GM19324 (cell line): ENCODE results near the gene KRTDAP.

Source experiments
- ATAC-seq: cut with Tn5 transposase; IDR thresholded peaks from one replicate; pipeline ENCODE4 v1.9.1; 2021; ENCODE audit warnings: mild to moderate bottlenecking, moderate library complexity; ENCODE audit not compliant: unreplicated experiment, low FRiP score

KRTDAP gene

DNA sequence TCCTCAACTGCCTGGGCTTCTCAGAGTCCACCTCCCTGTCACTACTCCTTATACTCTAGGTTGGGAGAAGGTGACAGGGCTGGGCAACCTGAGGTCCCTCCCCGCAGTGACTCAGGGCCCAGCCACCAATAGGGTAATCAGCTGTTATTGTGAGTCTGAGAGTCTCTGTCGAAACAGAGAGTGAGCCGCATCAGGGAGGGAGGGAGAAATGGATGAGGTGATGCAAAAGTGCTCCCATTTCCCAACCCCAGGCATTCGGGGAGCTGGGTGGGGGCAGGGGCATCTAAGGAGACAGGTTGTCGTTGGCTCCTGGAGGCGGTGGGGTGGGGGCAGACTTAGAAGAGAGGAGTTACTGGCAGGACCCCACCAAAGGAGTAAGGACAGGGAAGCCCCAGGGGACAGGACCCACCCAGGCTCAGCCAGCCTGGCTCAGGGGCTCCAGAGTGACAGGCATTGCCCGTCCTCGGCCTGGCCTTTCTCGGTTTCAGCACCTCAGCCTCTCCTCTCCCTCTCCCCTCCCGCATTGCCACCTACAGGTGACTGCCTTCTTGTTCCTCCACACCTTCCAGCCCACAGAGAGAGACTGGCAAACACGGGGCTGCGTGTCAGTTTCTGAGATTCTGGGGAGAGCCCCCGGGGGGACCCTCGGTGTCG lies 23.5 kb upstream of the KRTDAP start, which contains the start of gene DMKN:
Gene DMKN (minus strand): TSS at position 22 of the 654 bp plus-strand sequence. CDS start 174 bp downstream, outside the sequence.
- ATAC-seq = no peak

DNA sequence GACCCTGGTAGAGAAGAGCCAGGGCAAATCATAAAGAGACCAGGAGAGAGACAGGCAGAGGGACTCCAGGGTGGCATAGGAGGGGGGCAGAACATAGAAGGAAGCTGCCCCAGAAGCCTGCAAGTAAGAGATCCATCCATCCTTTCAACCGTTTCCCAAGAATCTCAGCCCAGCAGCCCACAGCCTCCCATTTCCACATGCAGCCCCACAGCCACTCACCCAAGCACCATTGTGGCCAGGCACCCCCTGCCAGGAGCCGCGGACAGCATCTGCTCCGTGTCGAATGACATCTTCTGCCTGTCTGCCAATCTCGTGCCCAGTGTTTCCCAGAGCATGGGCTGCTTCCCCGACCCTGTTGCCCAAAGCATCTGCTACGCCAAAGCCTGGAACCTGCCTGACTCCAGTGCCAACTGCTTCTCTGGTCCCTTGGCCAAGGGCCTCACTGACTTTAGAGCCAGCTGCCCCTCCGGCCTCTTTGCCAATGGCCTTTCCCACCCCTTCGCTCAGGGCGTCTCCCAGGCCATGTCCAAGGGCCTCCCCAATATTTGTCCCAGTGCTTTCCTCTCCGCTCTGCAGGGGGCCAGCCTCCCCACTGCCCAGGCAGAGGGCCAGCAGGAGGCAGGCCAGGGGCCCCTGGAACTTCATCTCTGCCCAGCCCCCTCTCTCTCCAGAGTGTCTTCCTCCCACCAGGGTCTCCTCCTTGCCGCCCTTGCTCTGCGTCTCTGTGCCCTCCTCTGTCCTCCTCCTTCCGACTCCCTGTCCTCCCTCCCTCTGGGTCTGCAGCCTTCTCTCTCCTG lies 22.8 kb upstream of the KRTDAP start:
- ATAC-seq = no peak

DNA sequence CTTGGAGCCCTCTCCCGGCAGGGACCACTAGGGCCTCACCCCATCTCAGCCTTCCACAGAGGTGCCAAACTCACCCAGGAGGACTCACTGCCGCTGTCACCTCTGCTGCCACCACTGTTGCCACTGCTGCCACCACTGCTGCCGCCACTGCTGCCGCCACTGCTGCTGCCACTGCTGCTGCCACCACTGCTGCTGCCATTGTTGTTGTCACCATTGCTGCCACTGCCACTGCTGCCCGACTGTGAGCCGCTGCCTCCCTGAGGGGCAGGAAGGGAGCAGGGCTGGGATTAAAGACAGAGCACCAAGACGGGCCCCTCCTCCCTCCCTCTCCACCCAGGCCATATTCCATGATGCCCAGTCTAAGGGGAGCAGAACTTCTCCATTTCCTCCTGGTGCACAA lies 21.1 kb upstream of the KRTDAP start:
- ATAC-seq = no peak

DNA sequence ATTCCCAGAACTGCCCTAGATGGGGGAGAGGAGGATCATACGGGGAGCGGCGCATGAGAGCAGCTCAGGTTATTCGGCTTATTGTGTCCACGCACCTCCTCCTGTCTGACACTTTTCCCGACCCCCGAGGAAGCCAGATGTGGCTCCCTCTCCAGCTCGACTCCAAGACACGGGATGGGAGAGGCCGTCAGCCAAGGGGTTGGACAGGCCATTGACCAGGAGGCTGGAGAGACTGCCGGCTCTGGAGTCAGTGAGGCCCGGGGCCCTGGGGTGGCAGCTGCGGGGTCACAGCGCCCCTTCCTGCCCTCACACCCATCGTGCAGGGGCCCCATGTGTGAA lies 20.3 kb upstream of the KRTDAP start:
- no peak for ATAC-seq

DNA sequence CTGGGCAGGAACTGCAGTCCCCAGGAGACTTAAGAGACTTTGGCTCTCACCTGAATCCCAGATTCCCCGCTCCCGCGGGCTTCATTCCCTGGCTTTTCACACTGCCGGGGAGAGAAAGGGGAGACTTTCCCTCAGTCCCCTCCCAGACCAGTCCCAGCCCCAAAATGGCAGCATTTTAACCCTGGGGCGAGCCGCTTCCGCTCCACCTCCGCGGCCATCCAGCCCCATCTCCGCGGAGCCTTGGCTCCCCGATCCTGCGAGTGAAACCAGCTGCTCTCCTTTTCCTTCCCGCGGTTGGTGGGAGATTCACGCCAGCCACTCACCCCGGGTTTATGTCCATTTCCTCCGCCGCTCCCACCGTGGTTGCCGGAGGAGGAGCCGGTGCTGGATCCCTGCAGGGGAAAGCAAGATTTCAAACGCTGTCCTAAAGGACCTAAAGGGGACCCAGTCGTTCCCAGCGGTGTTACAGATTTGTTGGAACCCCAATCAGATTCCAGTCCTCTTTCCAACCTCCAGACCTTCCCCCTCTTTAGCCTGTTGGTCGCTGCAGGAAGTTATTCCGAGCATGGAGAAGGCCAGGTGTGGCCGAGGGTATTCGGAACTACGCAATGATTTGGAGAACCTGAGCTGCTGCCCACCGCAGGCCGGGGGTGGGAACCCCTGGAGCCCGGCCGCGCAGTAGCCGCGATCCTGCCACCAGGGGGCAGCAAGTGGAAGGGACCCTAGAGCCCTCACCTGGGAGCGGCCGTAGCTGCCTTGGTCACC lies 19.8 kb upstream of the KRTDAP start:
- no peak for ATAC-seq

DNA sequence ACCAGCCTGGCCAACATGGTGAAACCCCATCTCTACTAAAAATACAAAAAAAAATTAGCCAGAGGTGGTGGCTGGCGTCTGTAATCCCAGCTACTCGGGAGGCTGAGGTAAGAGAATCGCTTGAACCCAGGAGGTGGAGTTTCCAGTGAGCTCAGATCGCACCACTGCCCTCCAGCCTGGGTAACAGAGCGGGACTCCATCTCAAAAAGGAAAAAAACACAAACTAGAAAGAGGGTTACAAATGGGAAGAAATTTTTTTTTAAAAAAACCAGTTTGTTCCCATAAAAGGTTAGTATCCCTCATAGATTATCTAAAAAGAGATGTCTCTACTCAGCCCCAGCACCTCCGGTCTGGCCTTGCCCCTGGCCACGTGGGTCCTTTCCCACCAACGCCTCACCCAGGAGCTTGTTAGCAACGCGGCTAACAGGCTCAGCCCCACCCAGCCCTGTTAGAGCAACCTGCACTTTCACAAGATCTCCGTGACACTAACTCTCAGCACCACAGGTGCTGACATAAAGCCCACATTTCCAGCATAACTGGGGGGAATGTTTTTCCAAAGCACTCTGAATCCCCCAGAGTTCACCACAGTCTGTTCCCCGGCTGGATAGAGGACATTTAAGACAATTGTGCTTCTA lies 18.9 kb upstream of the KRTDAP start:
- ATAC-seq = no peak

DNA sequence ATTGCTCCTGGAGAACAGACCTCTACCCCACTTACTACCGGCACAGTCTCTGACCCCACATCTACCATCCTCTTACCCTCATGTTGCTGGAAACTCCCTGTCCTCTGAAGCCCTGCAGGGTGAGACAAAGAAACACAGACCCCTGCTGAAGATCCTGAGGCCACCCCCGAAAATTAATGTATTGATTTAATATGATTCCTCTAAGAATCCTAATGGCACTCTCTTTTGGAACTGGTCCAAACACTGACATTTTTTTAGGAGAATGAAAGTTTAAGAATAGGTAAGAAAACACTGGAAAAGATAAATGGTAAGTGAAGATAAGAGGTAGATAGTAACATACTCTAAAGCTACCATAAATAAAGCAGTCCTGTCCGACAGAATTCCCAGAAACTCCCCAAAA lies 17.9 kb upstream of the KRTDAP start:
- ATAC-seq = no peak

DNA sequence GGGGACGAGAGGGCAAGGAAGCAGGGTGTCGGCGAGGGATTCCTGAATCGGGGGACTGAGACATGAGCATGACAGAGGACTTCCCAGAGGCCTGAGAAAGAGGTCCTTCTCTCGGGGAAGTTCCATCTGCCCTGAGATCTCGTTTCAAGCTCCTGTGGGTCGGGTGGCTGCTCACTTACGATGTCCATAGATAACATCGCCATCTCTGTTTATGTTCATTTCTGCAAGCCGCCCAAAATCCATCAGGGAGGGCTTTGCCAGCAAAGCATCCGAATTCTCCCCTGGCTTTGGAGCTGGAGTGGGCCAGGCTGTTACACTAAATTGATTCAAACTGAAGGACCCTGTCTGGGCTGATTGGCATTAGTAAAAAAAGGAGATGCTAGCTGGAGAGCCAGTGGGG lies 17.3 kb upstream of the KRTDAP start:
- no peak for ATAC-seq

DNA sequence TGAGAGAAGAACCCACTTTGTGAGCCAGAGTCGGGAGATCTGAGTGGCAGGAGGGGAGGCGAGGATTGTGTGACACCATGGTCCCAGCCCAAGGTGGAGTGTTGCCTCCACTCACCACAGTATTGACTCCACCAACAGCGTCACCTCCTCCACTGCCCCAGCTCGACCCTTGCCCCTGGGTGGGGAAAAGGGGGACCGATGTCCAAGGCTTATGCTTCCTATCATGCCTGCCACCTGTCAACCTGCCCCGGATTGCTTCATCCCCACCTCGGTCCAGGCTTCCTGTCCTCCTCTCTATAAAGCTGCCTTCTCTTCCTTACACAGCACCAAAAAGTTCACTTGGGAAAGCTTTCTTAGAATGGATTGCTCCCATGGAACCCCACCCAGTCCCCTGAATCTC lies 15.7 kb upstream of the KRTDAP start:
- ATAC-seq = no peak

DNA sequence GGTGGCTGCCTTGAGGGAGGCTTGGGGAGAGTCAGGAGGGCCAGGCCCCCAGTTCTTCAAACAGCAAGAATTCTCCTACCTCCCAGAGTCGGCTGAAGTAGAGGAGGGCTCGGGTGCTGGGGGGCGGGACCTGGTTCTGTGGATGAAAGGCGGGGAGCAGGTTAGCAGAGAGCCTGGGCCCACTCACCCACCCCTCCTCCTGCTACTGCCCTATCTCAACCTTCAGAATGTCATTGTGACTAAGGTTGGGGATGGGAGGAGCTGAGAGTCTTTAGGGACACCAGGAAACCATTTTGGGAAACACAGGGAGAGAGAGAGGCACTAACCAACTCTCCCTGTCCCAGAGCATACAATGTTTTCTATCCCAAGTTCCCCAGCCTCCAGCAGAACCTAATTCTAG lies 12.5 kb upstream of the KRTDAP start:
- no peak for ATAC-seq

DNA sequence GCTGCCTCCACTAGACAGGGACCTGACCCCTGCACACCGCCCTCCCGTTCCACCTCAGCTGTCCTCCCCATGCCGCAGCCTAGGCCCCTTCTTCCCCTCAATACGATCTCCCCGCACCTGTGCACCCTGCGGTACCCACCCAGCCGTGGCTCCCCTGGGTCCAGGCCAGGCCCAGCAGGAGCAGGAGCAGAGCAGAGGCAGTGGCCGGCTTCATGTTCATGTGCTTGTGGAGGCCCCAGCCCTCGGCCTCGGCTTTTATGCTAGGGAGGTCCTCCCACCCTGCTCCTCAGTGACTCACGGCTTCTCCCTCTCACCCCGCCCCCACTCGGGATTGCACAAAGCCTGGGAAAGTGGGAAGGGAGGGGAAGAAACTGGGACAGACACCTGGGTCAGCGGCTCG lies 11.4 kb upstream of the KRTDAP start:
- no peak for ATAC-seq

DNA sequence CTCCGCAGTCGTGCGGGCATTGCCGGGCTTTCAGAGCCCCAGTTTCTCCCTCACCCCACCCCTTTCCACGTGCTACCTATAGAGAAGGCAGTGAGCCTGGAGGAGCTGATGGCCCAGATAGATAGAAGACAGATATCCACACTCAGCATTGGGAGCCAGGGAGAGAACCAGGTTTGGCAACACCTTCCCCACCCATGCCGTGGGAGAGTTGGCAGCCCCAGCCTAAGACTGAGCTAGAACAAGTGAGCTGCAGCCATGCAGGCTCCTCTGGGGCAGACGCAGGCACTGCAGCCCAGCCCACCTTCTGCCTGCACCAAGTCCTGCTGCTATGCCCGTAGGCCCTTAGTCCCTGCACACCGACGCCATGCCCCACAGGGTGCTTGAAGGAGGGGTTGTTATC lies 10.3 kb upstream of the KRTDAP start:
- ATAC-seq = no peak

DNA sequence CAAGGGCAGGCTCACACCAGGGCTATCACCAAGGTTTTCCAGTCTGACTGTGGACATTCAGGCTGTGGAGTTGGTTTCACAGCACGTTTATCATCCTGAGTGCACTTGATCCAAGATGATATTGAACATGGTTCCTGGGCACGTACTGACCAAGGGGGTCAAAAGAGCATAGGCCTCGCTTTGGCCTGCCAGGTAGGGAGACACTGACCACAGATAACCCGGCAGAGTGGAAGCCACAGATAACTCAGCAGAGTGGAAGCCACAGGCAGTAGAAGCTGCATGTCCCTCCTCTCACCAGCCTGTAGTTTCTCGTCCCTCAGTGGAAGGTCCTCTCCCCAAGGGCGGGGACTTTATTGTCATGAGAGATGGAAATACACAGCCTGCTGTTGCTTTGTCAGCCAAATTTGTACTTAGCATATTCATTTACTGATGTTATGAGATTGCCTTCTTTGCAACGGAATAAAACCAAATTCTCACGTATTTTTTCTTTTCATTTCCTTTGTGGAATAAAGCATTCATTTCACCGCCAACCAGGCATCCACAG lies 8.8 kb upstream of the KRTDAP start:
- no peak for ATAC-seq

DNA sequence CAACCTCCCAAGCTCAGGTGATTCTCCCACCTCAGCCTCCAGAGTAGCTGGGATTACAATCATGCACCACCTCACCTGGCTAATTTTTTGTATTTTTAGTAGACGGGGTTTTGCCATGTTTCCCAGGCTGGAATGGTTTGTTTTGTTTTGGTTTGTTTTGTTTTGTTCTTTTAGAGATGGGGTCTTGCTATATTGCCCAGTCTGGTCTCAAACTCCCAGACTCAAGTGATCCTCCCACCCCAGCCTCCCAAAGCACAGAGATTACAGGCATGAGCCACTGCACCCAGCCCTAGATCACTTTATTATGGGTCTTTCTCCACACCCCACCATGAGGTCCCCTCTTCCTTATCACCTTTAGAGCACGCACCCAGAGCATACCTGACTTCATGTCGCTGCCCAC lies 8.0 kb upstream of the KRTDAP start:
- no peak for ATAC-seq

DNA sequence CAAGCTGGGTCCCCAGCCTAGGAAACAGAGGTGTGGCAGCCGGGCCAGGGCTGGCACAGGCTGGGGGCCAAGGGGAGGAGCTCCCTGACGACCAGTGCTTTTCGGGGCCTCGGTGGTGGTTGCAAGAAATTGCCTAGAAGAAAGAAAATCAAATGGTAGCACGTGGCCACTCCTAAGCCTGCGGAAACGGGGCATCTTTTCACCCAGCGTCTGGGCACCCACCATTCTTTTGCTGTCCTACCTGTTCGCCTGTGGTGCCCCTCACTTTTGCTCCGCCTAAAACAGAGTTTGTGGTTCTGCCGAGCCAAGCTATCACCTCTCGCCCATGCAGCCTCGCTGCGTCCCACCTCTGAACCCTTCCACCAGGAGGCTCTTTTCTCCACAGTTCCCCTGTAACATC lies 7.1 kb upstream of the KRTDAP start:
- no peak for ATAC-seq

DNA sequence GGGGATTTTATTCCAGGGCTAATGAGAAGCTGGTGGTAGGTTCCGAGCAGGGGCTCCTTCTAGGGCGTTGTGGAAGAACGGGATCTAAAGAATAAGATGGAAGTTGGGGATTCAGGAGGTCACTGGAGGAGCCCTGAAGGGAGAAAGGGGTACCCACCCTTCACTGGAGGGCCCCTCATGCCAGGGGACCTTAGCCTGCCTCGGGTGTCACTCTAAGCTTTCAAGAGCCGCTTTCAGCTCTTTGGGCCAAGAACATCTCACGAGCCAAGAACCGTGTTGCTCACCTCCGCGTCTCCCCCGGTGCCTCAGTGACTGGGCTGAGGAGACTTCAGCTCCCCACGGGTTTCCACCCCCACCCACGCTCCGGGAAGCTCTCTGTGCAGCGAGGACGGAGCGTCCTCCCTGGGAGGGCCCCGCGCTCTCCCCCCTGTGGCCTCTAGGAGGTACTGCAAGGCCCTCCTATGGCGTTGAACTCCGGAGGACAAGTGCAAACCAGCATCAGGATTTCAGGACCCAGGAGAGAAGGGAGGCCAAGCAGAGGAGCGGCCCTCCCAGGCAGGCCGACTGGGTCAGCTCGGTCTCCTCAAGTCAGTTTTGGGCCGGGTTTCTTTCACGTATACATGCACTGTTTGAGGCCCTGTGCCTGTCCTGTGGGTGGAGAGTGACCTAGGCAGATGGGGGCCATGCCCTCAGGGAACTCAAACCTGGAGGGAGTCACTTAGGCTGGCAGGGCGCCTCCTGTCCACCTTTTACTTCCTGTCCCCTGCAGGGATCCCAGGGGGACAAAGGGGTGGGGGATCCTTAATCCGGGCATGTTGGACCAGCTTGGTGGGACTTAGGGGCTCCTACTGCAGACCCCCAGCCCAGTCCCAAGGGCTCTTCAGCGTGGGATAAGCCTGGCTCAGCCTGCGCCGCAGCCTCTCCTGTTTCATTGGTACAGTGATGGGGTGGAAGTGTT lies 5.1 kb upstream of the KRTDAP start:
- peak; percentile 39 for ATAC-seq

DNA sequence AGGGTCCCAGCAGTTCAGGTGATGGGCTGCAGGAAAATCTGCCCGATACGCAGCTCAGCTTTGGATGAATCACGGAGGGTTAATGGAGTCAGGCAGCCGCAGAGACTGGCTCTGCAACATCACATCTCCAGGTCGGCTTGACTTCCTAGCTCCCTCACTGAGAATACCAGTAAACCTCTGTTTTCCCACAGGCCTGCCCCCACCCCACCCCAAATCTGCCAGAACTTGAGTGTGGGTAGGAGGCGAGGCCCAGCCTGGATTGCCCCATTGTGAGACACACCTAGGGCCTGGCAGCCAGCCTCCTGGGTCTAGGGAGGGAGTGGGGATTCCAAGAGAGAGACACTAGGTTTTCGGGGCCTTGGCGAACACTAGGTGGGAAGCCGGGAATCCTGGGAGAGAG lies 3.7 kb upstream of the KRTDAP start:
- ATAC-seq = no peak

DNA sequence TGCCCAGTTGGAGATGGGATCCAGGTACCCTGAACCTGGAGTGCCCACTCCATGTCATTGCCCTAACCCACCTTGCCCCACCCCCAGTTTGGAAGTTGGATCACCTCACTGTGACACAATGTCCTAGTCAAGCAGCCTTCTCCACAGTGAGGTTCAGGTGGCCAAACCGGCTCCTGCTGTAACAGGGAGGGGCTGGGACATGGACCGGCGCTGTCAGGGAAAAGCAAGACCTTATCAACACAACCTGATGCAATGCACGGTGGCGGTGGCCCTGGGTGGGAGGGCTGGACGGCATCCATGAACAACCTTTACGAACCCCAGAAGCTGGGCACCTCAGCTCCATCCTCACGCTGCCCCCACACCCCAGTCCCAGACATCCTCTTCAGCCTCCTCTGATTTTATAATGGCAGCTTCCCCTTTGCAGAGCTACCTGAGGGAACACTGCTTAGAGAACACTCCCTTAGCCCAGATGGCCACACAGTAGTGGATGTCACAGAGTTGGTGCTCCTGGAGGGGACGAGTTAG lies 1.6 kb upstream of the KRTDAP start:
- no peak for ATAC-seq

DNA sequence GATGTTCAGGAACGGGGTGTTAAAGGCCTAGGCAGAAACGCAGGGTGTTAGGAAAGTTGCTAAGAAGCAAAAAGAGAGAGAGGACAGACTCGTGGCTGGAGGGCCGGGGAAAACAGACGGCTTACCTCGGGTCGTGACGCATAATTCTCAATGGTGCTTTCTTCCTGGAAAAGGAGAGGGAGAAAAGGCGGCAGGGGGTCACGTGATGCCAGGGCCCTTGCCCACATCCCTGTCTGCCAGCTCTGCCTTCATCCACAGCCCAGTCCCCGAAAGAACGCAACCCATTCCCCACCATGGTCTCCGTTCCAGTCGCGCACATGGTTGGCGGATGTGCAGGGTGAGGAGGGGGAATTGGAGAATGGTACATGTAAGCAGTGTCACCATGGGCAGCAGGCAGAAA lies 1.6 kb downstream of the KRTDAP start:
- no peak for ATAC-seq
